Ishikawa (cell line): ENCODE measurements around the gene PBX1.

Source experiments
- CEBPB ChIP-seq: IDR thresholded peaks from 2 replicates; pipeline ENCODE4 v1.6.1; 2012
- CREB1 ChIP-seq: IDR thresholded peaks from 2 replicates; pipeline ENCODE4 v1.6.1; 2012; ENCODE audit warnings: low read depth
- EGR1 ChIP-seq: IDR thresholded peaks from 2 replicates; pipeline ENCODE4 v1.6.1; 2012
- EP300 ChIP-seq: IDR thresholded peaks from 2 replicates; pipeline ENCODE4 v1.6.1; 2012; ENCODE audit warnings: borderline replicate concordance
- FOXM1 ChIP-seq: IDR thresholded peaks from 2 replicates; pipeline ENCODE4 v1.6.1; 2012; ENCODE audit warnings: low read depth, borderline replicate concordance
- NFIC ChIP-seq: IDR thresholded peaks from 2 replicates; pipeline ENCODE4 v1.6.1; 2012
- RAD21 ChIP-seq: IDR thresholded peaks from 2 replicates; pipeline ENCODE4 v1.6.1; 2012; ENCODE audit warnings: low read depth
- TAF1 ChIP-seq: IDR thresholded peaks from 2 replicates; pipeline ENCODE4 v1.6.1; 2012; ENCODE audit warnings: low read depth, mild to moderate bottlenecking
- TCF12 ChIP-seq: IDR thresholded peaks from 2 replicates; pipeline ENCODE4 v1.6.1; 2012; ENCODE audit warnings: low read depth
- TEAD4 ChIP-seq: IDR thresholded peaks from 2 replicates; pipeline ENCODE4 v1.6.1; 2012
- YY1 ChIP-seq: IDR thresholded peaks from 2 replicates; pipeline ENCODE4 v1.6.1; 2012; ENCODE audit warnings: low read depth
- ZBTB7A ChIP-seq: IDR thresholded peaks from 2 replicates; pipeline ENCODE4 v1.6.1; 2012; ENCODE audit warnings: low read depth
- TF ChIP-seq, protein P1 (sequence below): IDR thresholded peaks from 2 replicates; pipeline ENCODE4 v1.6.1; 2012
- TF ChIP-seq, protein P2 (sequence below): IDR thresholded peaks from 2 replicates; pipeline ENCODE4 v1.6.1; 2012; ENCODE audit warnings: low read depth, mild to moderate bottlenecking
- TF ChIP-seq, protein P3 (sequence below): IDR thresholded peaks from 2 replicates; pipeline ENCODE4 v1.6.1; 2012

The PBX1 gene

DNA sequence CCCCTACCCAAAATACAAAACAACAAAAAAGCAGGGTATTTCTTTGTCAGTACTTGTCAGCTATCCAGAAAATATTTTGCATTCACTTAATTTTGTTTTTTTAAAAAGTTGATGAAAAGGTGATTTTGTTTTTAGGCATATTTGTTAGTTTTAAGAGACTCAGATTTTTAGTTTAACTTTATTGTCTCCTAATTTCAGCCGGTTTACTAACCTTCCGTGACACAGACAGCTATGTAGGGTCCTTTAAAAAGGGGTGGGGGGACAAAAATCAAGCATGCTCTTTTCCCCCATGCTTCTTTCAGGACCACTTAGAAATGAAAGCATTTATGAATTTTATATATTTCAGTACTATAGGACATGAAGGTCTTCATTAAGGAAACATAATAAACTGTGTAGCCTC lies 1.6 kb downstream of the PBX1 start:
- TF ChIP-seq YY1, result no peak
- TF ChIP-seq TAF1, result no peak
- TF ChIP-seq TEAD4, result no peak
- TF ChIP-seq FOXM1, result no peak
- TF ChIP-seq EP300, result no peak
- TF ChIP-seq, protein P1, sequence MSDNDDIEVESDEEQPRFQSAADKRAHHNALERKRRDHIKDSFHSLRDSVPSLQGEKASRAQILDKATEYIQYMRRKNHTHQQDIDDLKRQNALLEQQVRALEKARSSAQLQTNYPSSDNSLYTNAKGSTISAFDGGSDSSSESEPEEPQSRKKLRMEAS, result no peak
- no peak for TF ChIP-seq CEBPB
- no peak for TF ChIP-seq NFIC
- TF ChIP-seq, protein P2, sequence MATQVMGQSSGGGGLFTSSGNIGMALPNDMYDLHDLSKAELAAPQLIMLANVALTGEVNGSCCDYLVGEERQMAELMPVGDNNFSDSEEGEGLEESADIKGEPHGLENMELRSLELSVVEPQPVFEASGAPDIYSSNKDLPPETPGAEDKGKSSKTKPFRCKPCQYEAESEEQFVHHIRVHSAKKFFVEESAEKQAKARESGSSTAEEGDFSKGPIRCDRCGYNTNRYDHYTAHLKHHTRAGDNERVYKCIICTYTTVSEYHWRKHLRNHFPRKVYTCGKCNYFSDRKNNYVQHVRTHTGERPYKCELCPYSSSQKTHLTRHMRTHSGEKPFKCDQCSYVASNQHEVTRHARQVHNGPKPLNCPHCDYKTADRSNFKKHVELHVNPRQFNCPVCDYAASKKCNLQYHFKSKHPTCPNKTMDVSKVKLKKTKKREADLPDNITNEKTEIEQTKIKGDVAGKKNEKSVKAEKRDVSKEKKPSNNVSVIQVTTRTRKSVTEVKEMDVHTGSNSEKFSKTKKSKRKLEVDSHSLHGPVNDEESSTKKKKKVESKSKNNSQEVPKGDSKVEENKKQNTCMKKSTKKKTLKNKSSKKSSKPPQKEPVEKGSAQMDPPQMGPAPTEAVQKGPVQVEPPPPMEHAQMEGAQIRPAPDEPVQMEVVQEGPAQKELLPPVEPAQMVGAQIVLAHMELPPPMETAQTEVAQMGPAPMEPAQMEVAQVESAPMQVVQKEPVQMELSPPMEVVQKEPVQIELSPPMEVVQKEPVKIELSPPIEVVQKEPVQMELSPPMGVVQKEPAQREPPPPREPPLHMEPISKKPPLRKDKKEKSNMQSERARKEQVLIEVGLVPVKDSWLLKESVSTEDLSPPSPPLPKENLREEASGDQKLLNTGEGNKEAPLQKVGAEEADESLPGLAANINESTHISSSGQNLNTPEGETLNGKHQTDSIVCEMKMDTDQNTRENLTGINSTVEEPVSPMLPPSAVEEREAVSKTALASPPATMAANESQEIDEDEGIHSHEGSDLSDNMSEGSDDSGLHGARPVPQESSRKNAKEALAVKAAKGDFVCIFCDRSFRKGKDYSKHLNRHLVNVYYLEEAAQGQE, result no peak
- no peak for TF ChIP-seq RAD21
- TF ChIP-seq TCF12, result no peak
- no peak for TF ChIP-seq ZBTB7A
- TF ChIP-seq, protein P3, sequence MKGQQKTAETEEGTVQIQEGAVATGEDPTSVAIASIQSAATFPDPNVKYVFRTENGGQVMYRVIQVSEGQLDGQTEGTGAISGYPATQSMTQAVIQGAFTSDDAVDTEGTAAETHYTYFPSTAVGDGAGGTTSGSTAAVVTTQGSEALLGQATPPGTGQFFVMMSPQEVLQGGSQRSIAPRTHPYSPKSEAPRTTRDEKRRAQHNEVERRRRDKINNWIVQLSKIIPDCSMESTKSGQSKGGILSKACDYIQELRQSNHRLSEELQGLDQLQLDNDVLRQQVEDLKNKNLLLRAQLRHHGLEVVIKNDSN, result no peak
- no peak for TF ChIP-seq CREB1
- TF ChIP-seq EGR1, result no peak

DNA sequence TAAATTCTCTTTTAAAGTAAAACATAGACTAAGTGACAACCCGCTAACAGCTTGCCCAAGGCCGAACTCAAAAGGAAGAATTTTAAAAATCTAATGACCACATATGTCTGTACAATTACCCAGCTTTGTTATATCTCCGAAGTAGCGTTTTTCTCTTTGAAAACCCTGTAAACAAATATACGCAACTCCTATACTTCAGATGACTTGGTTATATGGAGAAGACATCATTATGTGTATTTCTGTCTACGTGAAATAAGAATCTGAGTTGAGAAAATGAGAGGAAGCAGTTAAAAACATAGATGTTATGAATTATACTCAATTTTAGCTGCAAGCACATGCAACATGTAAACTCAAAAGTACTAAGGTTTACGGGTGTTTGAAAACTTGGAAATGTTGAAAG lies 2.0 kb downstream of the PBX1 start:
- TF ChIP-seq YY1, result no peak

DNA sequence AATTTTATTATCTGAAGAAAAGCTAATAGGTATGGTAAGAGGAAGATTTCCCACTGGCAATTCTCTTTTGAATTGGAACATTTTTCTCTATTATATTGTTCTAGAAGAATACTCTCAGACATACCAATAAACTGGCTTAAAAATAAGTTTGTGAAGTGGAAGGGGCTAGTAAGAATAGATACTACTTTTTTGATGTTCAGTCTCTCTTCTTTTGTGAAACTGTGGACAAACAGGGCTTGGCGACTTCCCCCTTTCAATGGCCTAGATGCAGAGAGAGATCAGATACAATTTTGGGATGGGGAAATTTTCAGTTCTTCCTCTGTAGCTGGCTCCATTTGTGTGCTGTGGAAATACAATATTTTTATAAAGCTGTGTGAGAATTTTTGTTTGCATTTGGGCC lies 2.5 kb downstream of the PBX1 start:
- TF ChIP-seq EGR1 (no peak), TCF12 (no peak), NFIC (no peak), CEBPB (no peak), RAD21 (no peak), TAF1 (no peak), YY1 (no peak), EP300 (no peak), TEAD4 (no peak), CREB1 (no peak), FOXM1 (no peak), ZBTB7A (no peak)
- TF ChIP-seq, protein P3, result no peak
- TF ChIP-seq, protein P2, result no peak
- TF ChIP-seq, protein P1, result no peak

DNA sequence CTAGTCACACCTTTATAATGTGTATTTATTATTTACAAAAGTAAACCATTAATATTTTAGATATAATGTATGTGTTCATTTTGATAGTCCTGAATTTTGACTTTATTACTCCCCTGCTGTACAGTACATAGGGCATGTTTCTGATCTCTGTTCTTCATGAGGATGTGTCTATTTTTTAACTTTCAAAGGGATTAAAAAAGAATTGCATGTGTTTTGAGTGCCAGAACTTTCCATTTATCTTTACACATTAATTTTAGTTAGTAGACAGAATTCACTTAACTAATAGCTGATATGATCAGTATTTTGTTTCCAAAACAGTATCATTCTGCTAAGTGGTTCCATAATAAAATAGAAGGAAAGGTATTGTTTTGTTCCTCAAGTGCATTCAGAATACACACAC lies 3.1 kb downstream of the PBX1 start:
- TF ChIP-seq CEBPB, result no peak
- no peak for TF ChIP-seq TAF1
- TF ChIP-seq ZBTB7A, result no peak
- TF ChIP-seq, protein P2, result no peak

DNA sequence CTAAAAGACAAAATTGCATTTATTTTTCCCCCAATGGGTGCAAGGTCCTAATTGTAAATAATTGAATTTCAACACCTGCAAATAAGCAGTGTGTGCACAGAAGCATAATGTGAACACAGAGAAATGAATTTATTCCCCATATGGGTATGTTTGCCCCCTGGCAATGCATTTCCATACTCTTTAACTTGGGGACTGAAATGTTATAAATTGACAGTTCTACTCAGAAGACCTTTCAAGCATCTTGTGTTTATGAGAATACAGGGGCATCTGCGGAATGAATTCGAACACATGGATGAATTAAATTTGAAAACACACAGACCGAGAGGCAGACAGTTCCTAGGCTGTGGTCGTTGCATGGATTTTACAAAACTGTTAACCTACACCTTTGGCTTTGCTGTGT lies 3.5 kb downstream of the PBX1 start:
- no peak for TF ChIP-seq TEAD4
- TF ChIP-seq YY1, result no peak
- TF ChIP-seq TAF1, result no peak
- TF ChIP-seq, protein P3, result no peak
- TF ChIP-seq, protein P2, result no peak
